ENCODE data around the gene HHAT.
"Not testable (repeated sequence)": the region's sequence is repeated elsewhere in the genome, so short reads cannot be mapped to it uniquely, and the experiment has no call there.

HHAT gene

DNA sequence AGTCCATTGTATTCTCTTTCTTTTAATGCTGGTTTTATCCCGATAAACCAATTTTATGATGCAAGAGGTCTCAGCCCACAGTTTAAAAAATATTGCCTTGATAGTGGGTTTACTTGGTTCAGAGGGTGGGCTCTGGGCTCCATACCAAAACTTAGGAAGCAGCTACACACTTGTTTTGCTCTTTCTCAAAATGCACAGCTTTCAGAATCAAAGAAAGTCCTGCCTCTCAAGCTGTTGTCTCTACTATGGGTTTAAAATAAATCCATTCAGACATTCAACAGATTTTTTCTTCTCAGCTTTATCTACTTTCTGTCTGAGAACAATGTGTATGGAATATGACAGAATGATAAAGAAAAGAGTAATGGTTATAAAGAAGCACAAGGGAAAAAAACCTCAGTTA, 14.8 kb upstream of the HHAT start:
- DNase-seq (ENCODE audit: low spot score): no peak

DNA sequence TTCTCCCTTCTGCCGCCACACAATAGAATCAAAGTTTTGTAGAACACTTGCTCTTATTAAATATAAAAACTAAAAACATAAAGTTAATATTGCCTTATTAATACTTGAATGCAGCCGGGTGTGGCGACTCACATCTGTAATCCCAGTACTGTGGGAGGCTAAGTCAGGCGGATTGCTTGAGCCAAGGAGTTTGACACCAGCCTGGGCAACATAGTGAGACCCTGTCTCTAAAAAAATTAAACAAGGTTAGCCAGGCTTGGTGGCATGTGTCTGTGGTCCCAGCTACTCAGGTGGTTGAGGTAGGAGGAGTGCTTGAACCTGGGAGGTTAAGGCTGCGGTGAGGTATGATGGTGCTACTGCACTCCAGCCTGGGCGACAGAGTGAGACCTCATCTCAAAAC, 13.2 kb upstream of the HHAT start:
- DNase-seq (ENCODE audit: low spot score): no peak

DNA sequence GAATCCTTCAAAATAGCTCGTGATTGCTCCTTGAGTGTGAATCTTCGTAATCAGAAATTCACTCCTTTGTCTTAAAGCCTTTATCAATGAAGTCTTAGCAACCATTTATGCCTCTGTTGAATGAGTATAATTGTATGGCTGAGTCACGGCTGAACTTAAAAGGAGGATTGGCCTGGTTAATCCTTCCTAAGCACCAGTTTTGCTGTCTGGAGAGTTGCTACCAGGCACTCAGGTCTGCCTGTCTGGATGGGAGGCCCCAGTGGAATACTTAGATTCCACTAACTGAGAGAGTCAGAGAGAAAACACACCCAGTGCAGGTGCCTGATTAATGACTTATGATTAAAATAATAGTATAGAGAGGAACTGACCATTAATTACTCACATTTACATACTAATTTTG, 7.6 kb upstream of the HHAT start:
- no peak for DNase-seq (ENCODE audit: low spot score)

DNA sequence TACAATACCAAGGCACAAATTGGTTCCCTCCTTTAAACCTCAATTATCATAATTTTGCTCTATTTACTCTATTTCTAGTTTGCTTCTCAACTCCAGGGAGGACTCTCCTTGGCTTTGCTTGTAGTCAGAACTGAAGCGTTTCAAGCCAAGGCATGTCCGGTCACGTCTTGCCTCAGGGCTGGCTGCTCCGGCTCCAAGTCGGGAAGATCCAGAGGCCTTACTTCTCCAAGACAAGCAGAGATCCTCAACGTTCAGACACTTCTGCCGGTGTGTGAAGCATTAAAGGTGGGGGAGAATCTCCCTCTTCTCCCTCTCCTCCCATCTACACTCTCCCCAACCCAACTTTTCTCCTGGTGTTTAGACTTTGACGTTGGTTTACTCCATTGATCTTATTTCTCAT, 7.2 kb upstream of the HHAT start:
- no peak for DNase-seq (ENCODE audit: low spot score)

DNA sequence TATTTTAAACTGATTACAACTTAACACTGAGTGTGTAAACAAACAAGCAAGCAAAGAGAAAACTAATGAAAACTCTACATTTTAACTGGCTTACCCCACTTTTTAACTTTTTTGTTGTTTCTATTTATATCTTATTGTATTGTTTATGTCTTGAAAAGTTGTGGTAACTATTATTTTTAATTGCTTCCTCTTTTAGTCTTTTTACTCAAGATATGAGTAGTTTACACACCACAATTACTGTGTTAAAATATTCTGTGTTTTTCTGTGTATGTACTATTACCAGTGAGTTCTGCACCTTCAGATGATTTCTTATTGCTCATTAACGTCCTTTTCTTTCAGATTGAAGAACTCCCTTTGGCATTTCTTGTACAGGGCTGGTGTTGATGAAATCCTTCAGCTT, 4.7 kb upstream of the HHAT start:
- no peak for DNase-seq (ENCODE audit: low spot score)

DNA sequence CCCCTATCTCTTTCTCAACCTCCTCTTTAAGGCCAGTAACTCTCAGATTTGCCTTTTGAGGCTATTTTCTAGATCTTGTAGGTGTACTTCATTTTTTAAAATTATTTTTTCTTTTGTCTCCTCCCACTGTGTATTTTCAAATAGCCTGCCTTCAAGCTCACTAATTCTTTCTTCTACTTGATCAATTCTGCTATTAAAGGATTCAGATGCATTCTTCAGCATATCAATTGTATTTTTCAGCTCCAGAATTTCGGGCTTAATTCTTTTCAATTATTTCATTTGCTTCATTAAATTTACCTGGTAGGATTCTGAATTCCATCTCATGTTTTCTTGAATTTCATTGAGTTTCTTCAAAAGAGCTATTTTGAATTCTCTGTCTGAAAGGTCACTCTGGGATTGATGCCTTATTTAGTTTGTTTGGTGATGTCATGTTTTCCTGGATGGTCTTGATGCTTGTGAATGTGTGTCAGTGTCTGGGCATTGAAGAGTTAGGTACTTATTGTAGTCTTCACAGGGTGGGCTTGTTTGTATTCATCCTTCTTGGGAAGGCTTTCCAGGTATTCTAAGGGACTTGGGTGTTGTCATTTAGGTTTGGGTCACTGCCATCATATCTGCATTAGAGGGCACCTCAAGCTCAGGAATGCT, 3.6 kb upstream of the HHAT start:
- DNase-seq (ENCODE audit: low spot score): no peak

DNA sequence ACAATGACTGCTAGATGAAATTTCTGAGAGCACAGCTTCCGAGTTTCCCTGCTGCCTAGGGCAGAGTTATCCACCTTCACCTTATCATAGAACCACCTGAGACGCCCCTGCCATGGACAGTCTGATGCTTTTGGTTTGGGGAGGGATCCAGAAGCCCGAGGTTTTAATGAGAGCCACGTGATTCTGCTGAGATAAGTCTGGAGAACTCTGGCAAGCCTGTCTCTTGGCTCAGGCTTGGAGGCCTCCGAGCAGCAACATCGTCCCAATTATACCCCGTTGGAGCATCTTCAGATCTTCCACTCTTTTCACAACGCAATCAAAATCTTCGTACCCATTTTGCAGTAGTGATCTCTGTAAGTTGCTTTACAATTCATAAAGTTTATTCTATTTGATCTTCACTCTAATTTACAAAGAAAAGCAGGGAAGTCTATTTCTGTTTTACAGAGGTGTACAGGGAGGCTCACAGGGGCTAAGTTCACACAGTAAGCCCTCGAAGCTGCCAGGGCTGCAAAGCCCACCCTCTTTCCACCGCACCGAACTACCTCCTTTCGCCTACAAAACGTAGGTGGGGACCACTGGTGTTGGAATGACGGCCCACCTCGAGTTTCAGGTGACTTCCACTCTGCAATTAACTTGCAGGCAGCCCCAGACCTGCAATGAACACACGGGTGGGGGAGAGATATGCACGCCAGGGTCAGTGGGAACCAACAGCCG, 513 bp upstream of the HHAT start:
- no peak for DNase-seq (ENCODE audit: low spot score)

DNA sequence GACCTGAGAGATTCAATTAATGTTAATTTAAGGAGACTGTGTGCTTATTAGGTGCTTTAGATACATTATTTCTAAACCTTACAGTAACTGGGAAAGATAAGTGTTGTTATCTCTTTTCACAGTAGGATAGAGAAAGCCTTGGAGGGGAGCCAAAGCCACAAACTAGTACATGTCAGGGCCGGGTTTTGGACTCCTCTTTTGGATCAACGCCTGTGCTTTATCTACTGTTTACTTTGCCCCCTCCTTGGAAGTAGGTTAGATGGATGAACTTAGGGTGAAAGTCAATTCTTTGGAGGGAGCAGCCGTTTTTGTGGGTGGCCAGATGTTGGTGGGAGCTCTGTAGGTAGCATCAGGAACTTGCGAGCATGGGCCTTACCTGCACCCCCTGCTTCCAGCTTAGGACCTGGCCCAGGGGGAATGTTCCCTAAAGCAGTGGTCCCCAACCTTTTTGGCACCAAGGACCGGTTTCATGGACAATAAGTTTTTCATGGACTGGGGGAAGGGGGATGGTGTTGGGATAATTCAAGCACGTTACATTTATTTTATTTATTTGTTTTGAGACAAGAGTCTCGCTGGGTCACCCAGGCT, 1.7 kb downstream of the HHAT start:
- DNase-seq (ENCODE audit: low spot score): no peak

DNA sequence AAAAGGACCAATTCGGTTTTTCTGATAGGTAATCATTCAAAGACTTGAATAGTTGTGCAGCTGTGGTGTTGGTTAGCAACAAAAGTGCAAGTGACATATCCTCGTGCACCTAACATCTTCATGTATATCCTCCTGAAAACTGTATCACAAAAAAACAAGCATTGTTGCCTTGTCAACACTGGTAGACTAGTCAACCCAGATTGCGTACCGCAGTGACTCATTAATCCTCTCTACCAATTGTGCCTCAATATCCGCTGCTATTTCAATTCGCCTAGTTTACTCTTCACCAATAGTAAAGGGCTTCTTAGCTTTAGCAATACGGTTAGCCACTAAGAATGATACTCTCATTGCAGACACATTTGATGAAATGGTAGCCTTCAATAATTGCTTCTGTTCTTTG, 3.5 kb downstream of the HHAT start:
- no peak for DNase-seq (ENCODE audit: low spot score)

DNA sequence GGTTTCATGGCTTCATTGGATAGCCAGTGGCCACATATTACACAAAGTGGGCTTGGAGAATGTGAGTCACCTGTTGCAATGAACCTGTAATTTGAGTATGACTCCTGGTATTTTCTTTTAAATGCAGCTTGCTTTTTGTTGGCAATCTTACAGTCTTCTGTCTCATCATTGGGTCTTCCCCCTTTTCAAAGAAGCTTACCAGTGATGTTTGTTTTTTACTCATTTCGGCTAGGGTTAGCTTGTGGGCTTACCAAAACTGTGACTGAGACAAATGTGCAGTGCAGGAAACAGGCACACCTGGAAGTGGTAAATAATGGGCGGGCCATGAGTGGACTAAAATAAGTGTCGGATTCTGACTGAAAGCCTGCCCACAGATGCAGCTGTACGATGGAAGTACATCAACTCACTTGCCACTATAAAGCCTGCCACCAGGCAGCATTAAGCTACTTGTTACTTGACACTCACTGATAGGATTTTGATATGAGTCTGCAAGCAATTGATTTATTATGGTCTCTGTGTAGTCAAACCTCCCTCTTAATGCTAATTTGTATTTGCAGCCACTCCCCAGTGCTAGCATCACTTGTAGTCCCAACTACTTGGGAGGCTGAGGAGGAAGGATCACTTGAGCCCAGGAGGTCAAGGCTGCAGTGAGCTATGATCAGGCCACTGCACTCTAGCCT, 4.2 kb downstream of the HHAT start:
- DNase-seq (ENCODE audit: low spot score): no peak

DNA sequence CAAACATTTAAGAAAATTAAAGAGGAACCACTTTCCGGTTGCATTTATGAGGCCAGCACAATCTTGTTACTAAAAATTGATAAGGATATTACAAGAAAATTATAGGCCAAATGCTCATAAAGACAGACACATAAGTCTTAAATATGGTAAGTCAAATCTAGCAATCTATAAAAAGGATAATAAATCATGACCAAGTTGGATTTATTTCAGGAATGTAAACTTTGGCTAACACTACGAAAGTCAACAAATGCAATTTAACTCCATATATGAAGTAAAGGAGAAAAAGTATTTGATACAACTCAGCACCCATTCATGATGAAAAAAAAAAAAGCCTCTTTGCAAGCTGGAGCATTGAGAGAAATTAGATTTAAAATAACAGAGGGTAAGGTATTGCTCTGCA, 6.3 kb downstream of the HHAT start:
- no peak for DNase-seq (ENCODE audit: low spot score)

DNA sequence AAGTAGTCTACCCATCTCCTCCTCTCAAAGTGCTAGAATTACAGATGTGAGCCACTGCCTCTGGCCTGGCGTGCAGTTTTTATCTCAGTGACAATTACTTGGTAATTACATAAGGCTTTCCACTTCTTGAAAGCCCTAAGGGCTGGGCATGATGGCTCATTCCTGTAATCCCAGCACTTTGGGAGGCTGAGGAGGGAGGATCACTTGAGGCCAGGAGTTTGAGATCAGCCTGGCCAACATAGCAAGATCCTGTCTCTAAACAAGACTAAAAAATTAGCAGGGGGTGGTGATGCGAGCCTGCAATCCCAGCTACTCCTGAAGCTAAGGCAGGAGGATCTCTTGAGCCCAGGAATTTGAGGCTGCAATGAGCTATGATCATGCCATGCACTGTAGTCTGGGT, 7.7 kb downstream of the HHAT start:
- no peak for DNase-seq (ENCODE audit: low spot score)

DNA sequence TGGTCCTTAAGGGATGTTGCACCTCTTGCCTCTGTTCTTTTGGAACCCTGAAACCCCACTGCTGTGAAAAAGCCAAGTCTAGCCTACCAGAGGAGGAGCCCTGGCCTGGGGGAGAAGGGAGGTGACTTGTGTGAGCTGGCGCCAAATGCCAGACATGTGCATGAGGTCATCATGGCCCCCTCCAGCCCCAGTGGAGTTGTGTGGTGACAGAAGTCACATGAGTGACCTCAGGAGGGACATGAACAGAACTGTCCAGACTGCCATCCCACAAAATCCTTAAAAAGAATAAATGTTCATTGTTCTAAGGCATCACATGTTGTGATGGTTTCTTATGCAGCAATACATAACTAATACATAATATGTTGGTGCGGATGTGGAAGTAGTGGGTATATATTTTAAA, 10.8 kb downstream of the HHAT start:
- no peak for DNase-seq (ENCODE audit: low spot score)

DNA sequence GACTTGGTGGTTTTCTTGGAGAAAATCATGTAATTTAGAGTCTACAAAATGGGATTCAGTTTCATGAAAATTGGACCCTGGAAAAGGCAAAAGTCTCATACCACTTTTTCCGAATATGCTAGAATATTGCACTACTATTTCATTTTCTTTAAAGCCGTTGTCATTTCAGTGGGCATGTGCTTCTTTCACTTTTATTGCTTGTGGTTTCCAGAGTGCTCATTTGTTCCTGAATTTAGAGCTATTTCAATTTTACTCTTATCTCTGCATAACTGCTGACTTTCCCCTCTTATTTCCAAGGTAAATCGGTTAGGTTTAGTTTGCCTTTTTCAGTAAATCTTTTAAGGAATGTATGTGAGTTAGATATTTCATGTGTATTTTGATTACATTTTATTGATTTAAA, 11.6 kb downstream of the HHAT start:
- DNase-seq (ENCODE audit: low spot score): no peak

DNA sequence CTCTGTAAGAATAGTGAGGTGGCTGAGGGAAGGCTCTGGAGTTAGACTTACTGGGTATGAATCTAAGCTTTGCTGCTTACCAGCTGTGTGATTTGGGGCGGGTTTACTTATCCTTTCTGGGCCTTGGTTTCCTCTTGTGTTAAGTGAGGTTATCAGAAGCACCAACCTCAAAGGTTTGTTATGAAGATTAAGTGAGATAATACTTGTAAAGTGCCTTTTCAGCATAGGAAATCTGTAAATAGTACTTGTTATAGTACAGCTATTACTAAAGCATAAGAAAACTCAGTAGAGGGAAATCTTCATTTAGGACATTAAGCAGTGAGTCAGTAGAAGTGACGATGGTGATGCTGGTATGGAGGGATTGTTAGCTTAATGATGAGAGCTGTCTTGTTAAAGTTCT, 12.1 kb downstream of the HHAT start:
- no peak for DNase-seq (ENCODE audit: low spot score)

DNA sequence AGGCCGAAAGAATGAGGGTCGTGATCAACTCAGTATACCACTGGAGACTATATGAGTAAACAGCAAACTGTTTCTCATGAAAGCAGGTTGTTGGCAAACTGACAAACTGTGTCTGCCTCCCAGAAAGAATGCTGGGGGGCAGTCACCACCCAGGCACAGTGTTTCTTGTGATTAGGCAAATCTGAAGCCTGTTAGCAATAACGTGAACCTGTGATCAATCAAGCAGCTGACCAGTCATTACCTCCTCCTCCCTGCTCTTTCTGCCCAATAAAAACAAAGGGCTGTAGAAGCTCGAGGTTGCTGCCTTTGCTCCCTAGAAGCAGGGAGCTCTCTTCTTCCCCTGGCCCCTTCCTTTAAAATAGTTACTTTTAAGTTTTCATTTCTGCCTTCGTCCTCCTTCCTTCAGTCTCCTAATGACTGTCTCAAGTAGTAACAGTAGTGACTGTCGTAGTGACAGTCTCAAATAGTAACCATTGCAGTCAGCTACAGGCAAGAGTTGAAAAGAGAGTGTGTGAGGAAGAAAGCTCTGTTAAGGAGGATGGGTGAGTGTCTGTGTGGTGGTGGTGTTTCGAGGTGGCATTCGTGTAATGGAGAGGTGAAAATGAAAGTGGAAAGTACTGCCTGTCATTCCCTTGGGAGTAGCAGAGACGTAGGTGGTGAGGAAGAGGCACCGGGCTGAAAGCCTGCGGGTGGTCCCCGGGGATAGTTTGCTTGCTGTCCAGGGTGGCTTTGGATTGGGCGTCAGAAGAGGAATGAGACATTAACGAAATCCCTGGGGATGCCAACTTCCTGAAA, 14.5 kb downstream of the HHAT start:
- DNase-seq (ENCODE audit: low spot score): no peak

DNA sequence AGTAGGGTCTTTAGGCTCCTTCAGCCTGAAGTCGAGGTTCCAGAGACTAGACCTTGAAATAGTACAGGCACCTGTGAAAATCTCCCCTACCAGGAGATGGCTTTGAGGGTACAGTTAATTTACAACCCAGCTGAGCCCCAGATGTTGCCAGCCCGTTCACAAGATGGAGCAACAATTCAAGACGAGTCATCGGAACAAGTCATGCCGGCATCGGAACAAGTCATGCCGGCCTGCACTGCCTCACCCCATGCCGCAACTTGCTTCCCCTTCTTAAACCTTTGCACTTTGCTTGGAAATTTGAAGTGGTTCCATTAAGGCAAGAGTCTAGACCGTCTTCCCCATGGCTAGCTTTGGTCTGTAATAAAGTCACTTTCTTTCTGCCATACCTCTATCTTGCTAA, 16.0 kb downstream of the HHAT start:
- DNase-seq (ENCODE audit: low spot score): no peak

DNA sequence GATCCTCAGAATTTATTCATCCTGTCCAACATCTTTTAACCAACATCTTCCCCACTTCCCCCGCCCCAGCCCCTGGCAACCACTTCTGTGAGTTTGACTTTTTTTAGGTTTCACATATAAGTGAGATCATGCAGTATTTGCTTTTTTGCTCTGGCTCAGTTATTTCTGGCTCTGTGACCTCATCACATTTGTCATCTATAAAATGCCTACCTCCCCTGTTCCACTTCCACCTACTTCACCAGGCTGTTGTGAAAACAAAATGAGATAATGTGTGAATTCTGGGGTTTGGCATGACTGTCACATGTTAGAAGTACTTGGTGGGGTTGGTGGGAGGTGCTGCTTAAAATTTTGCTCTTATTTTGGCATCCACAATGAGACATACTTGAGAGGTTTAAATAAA, 18.4 kb downstream of the HHAT start:
- DNase-seq (ENCODE audit: low spot score): no peak

DNA sequence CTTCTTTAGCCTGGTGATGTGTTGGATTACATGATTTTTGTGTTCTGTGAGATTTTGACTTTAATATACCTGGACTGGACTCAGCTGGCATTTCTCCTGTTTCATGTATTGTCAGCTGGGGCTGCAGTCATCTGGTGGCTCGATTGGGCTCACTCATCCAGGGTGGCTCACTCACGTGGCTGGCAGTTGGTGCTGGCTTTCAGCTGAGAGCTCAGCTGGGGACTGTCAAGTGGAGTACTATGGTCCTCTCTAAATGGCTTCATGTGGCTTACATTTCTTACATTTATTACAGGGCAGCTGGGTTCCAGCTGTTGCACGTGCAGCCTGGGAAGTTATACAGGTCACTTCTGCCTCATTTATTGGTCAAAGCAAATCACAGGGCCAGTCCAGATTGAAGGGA, 22.8 kb downstream of the HHAT start:
- DNase-seq (ENCODE audit: low spot score): no peak

DNA sequence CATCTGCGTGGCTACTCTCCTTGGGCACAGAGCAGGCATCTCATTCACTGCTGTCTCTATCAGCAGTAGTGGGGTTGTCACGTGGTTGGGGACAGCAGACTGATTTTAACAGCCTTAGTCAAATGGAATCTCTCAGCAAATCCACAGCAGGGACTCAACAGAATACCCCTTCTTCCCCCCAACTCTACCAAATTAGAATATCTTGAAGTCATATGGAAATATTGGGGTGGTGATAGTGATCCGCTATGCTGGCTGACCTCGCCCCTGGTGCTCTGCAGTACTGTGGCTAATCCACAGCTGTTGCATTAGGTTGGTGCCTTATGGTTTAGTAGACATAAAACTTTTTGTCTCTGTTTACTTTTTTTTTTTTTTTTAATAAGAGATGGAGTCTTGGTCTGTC, 23.9 kb downstream of the HHAT start:
- no peak for DNase-seq (ENCODE audit: low spot score)

DNA sequence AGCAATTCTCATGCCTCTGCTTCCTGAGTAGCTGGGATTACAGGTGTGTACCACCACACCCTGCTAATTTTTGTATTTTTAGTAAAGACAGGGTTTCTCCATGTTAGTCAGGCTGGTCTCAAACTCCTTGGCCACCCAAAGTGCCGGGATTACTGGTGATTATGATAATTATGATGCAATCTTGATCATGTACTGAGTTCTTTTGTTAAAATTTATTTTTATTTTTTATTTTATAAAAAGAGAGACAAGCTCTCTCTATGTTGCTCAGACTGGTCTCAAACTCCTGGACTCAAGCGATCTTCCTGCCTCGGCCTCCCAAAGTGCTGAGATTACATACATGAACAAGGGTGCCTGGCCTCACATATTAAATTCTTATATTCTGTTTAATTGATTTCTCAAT, 25.6 kb downstream of the HHAT start:
- DNase-seq (ENCODE audit: low spot score): not testable (repeated sequence)

DNA sequence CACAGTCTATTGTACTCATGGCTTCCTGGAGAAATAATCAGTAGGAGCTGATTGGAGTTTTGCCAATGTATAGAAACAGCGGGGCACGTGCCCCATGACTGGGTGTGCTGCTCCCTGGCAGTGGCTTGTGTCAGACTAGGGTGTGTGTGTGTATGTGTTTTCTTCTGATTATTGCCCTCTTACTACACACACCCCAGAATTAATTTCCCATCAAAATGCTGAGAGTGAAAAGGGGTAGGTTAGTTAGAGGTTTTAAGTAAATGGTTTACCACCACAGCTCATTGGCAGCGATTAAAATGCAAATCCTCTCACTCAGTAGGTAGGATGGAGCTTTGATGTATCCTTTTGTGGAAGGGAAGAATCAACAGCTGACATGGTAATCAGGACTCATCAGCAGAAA, 29.9 kb downstream of the HHAT start:
- no peak for DNase-seq (ENCODE audit: low spot score)

DNA sequence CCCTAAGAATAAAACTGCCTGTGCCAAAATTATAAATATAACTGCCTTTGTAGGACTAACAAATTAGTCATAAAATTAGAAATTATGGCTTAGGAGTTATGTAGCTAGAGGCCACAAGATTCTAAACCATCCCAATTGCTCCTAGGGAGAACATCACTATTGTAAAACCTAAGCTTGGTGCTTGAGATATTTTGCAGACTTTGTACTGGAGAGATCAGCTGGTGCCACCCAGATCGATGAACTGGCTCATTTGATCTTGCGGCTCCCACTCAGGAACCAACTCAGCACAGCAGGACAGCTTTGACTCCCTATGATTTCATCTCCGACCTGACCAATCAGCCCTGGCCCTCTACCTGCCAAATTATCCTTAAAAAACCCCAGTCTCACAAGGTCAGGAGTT, 30.6 kb downstream of the HHAT start:
- no peak for DNase-seq (ENCODE audit: low spot score)

Data from hematopoietic multipotent progenitor cell treated with erythropoietin and hydrocortisone succinate and interleukin-3 and kit ligand, for 17 days (in vitro differentiated cells).